Embryonic facial prominence (tissue), 1 donor: ENCODE data around the gene TMC8.
"Not testable (repeated sequence)": the region's sequence is repeated elsewhere in the genome, so short reads cannot be mapped to it uniquely, and the experiment has no call there.

ENCODE experiments used
- DNase-seq: peaks from one replicate; pipeline ENCODE4 v3.0.0-alpha.2; 2016; ENCODE audit errors: extremely low spot score

Gene TMC8, protein sequence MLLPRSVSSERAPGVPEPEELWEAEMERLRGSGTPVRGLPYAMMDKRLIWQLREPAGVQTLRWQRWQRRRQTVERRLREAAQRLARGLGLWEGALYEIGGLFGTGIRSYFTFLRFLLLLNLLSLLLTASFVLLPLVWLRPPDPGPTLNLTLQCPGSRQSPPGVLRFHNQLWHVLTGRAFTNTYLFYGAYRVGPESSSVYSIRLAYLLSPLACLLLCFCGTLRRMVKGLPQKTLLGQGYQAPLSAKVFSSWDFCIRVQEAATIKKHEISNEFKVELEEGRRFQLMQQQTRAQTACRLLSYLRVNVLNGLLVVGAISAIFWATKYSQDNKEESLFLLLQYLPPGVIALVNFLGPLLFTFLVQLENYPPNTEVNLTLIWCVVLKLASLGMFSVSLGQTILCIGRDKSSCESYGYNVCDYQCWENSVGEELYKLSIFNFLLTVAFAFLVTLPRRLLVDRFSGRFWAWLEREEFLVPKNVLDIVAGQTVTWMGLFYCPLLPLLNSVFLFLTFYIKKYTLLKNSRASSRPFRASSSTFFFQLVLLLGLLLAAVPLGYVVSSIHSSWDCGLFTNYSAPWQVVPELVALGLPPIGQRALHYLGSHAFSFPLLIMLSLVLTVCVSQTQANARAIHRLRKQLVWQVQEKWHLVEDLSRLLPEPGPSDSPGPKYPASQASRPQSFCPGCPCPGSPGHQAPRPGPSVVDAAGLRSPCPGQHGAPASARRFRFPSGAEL

DNA sequence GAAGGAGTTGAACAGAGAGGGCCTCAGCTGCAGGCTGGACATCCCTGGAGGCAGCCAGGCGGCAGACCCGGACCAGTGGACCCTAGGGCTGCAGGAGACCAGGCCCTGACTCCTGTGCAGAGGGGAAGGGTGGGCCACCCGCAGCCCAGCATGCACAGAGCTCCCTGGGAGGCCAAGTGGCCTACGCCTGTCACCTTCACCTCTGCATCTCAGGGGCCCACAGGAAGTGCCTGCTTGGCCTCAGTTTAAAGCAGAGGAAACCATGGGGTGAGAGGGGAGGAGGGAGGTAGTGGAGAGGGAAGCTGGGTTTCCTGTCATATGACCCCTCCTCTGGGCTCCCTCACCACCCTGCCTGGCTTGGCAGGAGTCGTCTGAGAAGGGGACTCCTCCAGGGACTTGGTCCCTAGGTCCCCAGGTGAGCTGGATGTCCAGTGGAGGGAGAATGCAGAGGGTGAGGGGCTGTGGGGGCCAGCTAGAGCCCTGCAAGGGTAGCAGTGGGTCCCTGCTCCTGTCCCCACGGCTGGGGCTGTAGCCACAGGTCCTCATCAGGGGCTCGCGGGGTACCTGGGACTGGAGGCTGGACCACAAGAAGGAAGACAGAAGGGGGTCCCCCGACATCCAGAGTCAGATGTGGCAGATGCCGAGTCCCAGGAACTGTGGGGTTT lies at the start of gene TMC8:
TMC8 (plus strand) TSS at position 335 of the 665 bp plus-strand sequence. CDS start 818 bp downstream, outside the sequence.
- DNase-seq: no peak

DNA sequence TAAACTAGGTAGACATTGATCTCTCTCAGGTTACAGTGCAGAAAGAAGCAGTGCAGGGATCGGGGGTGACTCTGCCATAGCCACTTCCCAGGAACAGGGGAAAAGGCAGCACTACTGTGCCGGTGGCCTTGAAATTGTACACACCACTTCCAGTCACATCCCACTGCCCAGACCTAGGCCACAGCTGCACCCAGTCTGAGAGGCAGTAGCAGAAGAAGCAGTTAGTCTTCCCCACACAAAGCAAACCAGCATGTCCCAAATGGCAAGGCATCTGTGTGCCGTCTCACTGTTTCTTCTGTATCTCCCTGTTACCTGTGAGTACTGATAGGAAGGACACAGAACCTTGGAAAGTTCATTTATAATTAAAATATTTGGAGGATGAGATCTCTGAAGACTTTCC lies 49.0 kb upstream of the TMC8 start:
- DNase-seq: no peak

DNA sequence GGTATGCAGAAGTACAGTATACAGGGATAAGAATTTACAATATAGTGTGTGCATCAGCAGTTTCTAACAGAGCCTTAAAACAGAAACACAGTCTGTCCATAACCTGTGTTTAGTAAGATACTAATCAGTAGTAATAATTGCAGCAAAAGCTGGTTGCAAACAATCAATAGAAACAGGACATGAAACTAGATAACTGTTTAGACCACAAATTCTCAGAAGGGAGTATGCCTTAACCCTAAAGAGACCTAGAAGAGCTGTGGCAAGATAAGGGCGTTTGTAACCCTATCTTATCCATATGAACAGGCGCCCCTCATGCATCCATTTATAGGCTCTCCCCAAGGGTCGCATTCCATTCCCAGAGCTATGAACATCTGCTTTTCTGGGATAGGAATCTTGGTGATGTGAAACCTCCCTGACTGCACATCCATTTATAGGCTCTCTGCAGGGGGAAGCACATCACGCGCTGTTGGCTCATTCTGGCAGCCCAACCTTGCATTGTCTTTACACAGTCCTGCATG lies 48.2 kb upstream of the TMC8 start:
- not testable (repeated sequence) for DNase-seq

DNA sequence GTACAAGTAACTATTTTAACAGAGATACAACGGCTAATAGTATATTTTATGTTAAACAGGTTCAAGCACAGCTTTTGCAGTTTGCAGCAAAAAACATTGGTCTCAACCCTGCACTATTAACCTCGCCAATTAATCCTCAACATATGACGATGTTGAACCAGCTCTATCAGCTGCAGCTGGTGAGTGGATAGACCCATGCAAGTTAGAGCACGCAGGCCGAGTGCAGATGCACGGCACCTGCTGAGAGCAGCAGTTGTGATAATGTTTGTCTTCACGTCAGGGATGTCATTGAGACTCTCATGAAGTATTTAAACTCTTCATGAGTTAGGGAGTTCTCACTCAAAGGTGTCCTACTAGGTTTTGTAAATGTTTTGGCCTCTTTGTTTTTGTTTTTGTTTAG lies 47.6 kb upstream of the TMC8 start:
- no peak for DNase-seq

DNA sequence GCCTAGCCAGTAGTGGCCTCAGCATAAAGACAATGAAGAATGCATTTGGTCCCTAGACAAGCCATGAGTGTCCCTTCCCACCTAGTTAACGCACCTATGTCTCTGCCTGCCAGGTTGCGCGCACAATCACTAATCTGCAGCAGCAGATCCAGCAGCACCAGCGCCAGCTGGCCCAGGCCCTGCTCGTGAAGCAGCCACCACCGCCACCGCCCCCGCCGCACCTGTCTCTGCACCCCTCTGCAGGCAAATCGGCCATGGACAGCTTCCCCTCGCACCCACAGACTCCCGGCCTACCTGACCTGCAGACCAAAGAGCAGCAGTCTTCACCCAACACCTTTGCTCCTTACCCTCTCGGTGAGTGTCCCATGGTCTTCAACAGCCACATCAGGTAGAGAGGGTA lies 43.8 kb upstream of the TMC8 start:
- DNase-seq: no peak

DNA sequence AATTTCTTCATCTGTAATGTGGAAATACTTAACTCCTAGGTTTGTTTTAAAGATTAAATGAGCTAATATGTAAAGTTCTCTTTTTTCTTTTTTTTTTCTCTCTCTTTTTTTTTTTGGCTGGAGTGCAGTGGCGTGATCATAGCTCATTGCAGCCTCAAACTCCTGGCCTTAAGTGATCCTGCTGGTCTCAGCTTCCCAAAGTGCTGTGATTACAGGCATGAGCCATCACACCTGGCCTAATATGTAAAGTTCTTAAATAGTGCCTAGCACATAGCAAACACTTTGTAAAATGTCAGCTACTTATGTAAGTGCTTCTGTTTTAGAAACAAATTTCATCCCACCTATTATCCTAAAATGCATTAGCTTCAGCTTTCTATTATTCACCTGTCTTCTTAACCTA lies 42.0 kb upstream of the TMC8 start:
- no peak for DNase-seq

DNA sequence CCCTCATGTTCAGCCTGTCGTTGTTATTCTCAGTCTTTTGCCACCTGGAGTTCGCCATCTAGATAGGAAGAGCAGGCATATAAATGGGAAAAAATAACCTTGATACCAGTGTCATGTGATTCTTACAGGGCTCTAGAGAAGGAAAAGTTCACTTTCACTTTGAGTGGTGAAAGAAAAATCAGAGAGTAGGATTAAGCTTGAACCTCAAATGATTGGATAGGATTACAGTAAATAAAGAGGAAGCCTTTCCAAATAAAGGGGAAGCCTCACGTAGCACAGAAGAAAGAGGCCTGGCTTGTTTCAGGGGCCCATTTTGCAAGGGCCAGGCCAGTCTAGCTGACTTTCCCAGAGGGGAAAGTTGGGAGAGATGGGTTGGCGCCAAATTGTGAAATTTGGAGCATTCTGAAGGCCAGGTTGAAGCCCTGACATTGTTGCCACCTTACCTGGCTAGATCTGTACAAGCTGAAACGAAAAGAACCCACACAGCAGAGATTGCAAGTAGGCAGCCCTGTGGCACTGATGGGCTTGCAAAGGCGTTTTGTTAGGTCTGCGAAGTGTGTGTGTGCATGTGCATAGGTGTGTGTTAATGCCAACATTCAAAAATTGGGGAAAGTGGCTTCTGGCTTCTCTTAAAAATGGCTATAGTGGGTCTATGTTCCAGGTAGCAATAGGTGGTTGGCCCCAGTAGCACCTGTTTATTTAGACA lies 40.8 kb upstream of the TMC8 start:
- DNase-seq: no peak

DNA sequence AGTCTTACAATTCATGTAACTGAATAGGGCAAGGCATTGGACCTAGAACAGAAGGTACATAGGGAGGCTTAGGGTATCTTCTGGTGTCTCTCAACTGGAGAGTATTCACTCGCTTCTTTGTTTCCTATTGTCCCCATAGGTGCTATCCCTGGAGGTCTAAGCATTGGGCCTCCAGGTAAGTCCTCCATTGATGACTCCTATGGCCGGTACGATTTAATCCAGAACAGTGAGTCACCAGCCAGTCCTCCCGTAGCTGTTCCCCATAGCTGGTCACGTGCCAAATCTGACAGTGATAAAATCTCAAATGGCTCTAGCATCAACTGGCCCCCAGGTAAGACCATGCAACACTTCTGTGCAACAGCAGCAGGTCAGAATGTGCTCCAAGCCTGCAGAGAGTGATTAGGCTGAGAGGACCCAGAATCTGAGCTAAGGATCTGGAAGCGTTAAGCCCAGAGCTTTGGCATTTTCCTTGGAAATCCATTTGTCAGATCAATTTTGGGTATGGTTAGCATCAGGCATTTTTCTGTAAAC lies 37.7 kb upstream of the TMC8 start:
- no peak for DNase-seq

DNA sequence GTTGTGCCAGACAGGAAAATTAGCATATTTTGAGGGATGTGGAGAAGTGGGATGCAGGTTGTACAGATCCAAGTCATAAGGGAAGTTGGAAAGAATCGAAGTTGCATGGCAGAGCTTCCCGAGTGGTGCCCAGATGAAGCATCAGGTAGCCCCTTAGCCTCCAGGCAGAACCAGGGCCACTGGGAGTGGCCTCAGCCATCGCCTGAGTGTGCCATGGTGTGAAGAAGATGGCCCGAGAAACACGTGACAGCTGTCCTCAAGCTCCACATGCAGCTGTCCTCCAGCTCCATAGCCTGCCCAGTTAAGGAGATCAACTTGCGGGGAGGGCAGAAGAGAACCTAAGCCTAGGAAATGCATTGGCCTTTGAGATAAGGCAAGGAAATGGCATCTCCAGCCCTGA lies 35.5 kb upstream of the TMC8 start:
- no peak for DNase-seq

DNA sequence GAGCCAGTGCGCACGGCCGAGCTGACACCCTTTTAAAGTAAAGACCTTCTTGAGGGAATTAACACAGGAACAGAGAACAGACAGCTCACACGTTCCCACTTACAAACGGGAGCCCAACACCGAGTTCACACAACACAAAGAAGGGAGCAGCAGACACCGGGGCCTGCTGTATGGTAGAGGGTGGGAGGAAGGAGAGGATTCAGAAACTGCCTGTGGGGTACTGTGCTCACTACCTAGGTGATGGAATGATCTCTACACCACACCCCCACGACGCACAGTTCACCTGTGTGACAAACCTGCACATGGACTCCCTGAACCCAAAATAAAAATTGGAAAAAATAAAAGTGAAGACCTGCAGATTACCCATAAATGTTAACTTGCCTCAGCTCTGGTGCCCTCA lies 34.5 kb upstream of the TMC8 start:
- no peak for DNase-seq

DNA sequence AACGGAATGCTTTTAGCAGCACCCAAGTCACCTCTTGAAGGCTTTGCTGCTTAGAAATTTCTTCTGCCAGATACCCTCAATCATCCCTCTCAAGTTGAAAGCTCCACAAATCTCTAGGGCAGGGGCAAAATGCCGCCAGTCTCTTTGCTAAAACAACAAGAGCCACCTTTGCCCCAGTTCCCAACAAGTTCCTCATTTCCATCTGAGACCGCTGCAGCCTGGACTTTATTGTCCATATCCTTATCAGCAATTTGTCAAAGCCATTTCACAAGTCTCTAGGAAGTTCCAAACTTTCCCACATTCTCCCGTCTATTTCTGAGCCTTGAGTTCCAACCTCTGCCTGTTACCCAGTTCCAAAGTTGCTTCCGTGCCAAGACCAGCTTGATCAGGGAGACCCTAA lies 29.5 kb upstream of the TMC8 start:
- DNase-seq: no peak

DNA sequence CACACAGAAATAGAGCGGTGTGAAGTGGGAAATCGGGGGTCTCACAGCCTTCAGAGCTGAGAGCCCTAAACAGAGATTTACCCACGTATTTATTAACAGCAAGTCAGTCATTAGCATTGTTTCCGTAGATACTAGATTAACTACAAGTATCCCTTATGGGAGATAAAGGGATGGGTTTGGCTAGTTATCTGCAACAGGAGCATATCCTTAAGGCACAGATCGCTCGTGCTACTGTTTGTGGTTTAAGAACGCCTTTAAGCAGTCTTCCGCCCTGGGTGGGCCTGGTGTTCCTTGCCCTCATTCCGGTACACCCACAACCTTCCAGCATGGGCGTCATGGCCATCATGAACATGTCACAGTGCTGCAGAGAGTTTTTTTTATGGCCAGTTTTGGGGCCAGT lies 29.0 kb upstream of the TMC8 start:
- DNase-seq: no peak

DNA sequence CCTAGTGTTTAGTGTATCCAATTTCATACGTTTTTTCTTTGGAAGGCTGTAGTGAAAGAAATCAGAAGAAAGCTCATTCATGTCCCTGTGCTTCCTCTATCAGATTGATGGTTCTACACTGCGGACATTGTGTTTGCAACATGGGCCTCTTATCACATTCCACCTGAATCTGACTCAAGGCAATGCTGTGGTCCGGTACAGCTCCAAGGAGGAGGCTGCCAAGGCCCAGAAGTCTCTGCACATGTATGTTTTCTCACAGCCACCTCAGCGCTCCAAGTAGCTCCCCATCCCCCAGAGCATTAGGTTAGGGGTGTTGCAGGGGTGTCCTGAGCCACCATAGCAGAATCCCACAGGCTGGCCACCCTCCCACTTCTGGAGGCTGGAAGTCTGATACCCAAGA lies 27.3 kb upstream of the TMC8 start:
- DNase-seq: no peak

DNA sequence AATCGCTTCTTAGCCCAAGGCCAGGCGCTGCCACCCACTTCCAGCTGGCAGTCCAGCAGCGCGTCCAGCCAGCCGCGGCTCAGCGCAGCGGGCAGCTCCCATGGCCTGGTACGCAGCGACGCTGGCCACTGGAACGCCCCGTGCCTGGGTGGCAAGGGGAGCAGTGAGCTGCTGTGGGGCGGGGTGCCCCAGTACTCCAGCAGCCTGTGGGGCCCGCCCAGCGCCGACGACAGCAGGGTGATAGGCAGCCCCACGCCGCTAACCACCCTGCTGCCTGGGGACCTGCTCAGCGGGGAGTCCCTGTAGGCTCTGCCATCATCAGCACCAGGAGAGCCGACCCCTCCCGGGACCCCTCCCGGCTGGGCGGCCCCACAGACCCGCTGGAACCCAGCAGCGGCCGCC lies 26.0 kb upstream of the TMC8 start:
- DNase-seq: no peak

DNA sequence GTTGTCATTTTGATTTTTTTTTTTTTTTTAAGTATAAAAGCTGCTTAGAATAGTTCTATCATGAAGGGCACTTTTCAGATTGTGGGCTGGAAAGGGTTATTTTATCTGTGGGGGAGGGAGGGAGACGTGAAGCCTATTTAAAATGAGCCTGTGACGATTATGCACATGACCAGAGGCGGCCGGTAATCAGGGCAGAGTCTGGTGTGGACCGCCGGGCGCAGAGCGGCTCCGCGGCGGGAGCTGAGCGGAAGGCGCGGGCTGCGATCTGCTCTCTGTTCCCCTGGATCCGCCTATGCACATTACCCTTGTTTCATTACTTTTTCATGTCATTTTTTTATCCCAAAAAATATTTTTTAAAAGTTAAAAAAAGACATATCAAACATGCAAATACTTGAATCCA lies 25.5 kb upstream of the TMC8 start:
- DNase-seq: no peak

DNA sequence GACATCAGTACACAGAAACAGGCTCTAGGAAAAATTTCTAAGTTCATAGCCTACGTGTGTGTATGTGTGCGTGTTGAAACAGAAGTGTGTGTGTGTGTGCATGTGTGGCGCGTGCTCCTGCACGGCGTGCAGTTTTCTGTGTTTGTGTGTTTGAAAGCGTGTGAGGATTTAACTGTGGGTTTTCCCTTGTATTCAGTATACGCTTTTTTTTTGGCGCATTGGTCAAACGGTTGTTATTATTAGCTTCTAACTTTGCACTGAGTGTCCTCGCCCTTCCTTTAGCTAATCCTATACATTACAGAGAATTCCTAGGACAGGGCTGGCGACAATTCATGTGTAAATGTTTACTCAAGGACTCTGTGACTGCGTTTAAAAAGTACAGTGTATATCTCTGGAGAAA lies 25.0 kb upstream of the TMC8 start:
- no peak for DNase-seq

DNA sequence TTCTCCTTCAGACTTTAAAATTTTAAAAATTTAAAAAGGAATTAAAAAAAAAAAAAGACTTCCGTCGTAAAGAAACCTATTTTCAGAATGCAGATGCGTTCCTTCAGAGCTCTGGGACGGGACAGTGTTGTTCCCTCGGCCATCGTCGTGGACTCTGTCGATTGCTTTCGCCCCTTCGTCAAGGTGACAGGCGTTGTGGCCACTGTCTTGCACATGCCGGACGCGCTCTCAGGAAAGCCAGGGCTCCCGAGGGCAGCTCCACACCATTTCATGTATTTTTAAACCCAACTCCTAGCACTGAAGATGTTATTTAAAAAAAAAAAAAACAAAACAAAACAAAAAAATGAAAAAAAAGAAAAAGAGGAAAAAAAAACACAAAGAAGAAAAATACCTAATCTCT lies 24.4 kb upstream of the TMC8 start:
- DNase-seq: no peak

DNA sequence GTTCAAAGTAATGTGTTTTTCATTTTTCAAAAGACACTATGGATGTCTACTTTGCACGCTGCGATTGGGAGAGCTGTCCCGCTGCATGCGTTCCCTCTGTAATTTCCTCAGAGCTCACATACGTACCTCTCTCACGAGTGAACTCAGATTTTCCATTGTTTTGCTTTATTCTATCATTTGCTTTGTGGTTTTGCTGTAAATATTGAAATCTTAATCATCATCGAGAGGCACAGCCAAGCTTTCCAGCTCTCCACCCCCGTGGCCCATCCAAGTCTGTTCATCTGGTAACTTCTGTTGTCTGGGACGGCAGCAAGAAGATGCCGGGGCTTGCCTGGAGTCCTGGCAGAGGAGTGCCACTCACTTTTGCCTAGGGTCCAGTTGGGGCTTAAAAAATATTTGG lies 23.1 kb upstream of the TMC8 start:
- no peak for DNase-seq

DNA sequence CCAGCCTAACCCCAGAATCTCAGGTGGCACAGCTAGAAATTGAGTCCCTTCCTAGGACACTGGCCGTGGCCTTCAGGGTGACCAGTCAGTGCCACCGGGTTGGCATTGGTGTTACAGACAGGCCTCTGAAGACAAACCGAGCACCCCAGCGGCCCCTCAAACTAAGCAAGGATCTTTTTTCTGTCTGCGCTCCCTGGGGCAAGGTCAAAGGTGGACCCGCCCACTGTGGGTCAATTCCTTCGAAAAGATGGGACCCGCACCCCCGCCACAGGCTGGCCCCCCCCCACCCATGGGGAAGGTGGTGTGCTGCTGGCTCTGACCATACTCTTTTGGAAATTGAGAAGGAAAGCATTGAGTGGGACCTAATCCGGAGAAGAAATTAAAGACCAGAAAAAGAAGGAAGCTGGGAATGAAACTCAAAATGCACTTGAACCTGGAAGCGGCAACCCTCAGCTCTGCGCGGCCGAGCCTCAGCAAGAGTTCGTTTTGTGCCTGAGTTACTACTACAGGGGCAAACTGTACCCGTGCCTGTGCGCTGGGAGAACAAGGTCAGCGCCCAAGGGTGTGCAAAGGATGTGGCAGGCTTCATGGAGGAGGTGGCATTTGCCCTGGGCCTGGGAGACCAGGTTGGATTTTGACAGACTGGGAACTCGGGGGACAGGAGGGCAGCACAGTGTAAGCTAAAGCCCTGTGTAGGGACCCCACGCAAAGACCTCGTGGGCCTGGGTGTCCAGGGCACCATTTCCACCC lies 22.4 kb upstream of the TMC8 start:
- no peak for DNase-seq

DNA sequence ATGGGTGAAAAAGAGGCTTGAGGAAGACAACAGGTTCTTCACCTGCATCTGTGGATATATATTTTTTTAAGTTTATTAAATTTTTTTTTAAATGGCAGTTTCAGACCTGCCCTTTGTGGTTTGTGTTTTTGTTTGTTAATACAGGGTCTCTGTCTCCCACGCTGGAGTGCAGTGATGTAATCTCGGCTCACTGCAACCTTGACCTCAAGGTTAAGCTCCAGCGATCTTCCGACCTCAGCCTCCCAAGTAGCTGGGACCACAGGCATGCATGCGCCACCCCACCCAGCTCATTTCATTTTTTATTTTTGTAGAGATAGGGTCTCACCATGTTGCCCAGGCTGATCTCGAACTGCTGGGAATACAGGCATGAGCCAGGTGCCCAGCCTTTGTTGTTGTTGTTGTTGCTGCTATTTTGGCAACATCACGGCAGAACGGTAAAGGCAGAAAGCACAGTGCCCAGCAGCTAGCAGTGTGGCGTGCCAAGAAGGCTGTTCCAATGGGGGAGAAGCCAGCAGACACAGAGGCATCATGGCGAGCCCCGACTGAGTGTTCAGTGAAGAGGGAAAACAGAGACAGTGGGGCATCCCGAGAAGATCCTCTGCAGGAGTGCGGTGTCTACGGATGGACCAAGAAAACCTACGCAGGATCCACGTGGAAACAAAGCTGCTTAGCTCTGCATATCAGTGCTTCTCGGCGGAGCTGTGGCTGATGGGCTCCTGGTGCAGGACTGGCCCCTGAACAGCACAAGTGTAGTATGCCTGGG lies 21.7 kb upstream of the TMC8 start:
- DNase-seq: no peak

DNA sequence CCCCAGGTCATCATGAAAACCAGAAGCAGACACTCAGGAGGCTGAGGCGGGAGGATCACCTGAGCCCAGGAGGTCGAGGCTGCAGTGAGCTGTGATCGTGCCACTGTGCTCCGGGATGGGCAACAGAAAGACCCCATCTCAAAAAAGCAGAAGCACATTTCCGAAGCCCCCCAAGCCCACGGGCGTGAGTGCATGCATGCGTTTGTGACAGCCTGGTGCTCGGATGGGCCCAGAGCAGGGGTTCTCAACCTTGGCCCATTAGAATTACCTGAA lies 21.1 kb upstream of the TMC8 start:
- DNase-seq: no peak
